HG03097 (cell line): ENCODE data around the gene TMEM170B.

ENCODE experiments used
- ATAC-seq: cut with Tn5 transposase; IDR thresholded peaks from one replicate; pipeline ENCODE4 v1.9.1; 2021; ENCODE audit not compliant: unreplicated experiment, low FRiP score

The TMEM170B gene

GRCh38 chr6:11580686-11581405 is 43.3 kb downstream of the TMEM170B start:
- ATAC-seq, result no peak

GRCh38 chr6:11584244-11584643 is 46.7 kb downstream of the TMEM170B start:
- no peak for ATAC-seq

GRCh38 chr6:11585426-11586016 is 48.0 kb downstream of the TMEM170B start:
- no peak for ATAC-seq

GRCh38 chr6:11586117-11586516 is 48.6 kb downstream of the TMEM170B start:
- no peak for ATAC-seq

GRCh38 chr6:11586536-11586935 is 49.0 kb downstream of the TMEM170B start:
- ATAC-seq, result no peak

GRCh38 chr6:11589261-11589660 is 51.7 kb downstream of the TMEM170B start:
- no peak for ATAC-seq

GRCh38 chr6:11592294-11592906 is 54.9 kb downstream of the TMEM170B start:
- no peak for ATAC-seq

GRCh38 chr6:11593096-11593495 is 55.5 kb downstream of the TMEM170B start:
- no peak for ATAC-seq

GRCh38 chr6:11595903-11596302 is 58.4 kb downstream of the TMEM170B start:
- ATAC-seq, result no peak

- ATAC-seq, result no peak
Observed at GRCh38 chr6:11596640-11597237, 59.2 kb downstream of the TMEM170B start.

- ATAC-seq, result no peak
Observed at GRCh38 chr6:11598687-11599086, 61.1 kb downstream of the TMEM170B start.

GRCh38 chr6:11600251-11600650 is 62.7 kb downstream of the TMEM170B start:
- ATAC-seq, result no peak

GRCh38 chr6:11601776-11602605 is 64.4 kb downstream of the TMEM170B start:
- no peak for ATAC-seq

GRCh38 chr6:11604215-11604614 is 66.7 kb downstream of the TMEM170B start:
- ATAC-seq, result no peak

- no peak for ATAC-seq
Observed at GRCh38 chr6:11604836-11605506, 67.4 kb downstream of the TMEM170B start.

- no peak for ATAC-seq
Observed at GRCh38 chr6:11605507-11605905, 68.0 kb downstream of the TMEM170B start.

- ATAC-seq, result no peak
Observed at GRCh38 chr6:11606332-11606731, 68.8 kb downstream of the TMEM170B start.

GRCh38 chr6:11607383-11607782 is 69.8 kb downstream of the TMEM170B start:
- ATAC-seq, result no peak

- ATAC-seq, result no peak
Observed at GRCh38 chr6:11608600-11609323, 71.2 kb downstream of the TMEM170B start.
